Adrenal gland (tissue), 5 donors: ENCODE results near the gene RIPOR3.

ENCODE experiments used
- CTCF ChIP-seq, 6 experiments: fragments of 450-650 bp in 4 of 6; fragments of 200-600 bp in 2 of 6; sonication (generic) in 1 of 6; IDR thresholded peaks; 1 replicate in 5 of 6; 2 replicates in 1 of 6; pipeline versions ENCODE4 v1.5.1 to v1.8.0; 2016 to 2021; ENCODE audit warnings: antibody characterized with exemption in 6 of 6, mild to moderate bottlenecking in 2 of 6, moderate library complexity in 1 of 6
- POLR2A ChIP-seq, 2 donors: fragments of 450-650 bp; IDR thresholded peaks; one replicate each; pipeline ENCODE4 v1.6.1; 2017; ENCODE audit warnings: antibody characterized with exemption in 2 of 2, mild to moderate bottlenecking in 2 of 2, moderate library complexity in 1 of 2
- donor health status: DM: no; HTN: no; CAD: no.

- peak in 1 of 2 donors; percentile 36 for TF ChIP-seq POLR2A (IDR thresholded peaks at IDR 0.05)
- no peak for TF ChIP-seq CTCF (IDR thresholded peaks at IDR 0.05)
Measured at GRCh38 chr20:50724851-50725723, 33.7 kb upstream of the RIPOR3 start.
